Right lobe of liver (tissue), 4 donors: ENCODE measurements around the gene FADS2.

Experiments used
- POLR2A ChIP-seq: fragments of 450-650 bp; IDR thresholded peaks from one replicate; pipeline ENCODE4 v1.6.1; 2017; ENCODE audit warnings: antibody characterized with exemption, mild to moderate bottlenecking
- TF ChIP-seq, protein P1 (sequence below), 4 donors: fragments of 200-600 bp in 3 of 4; fragments of 450-650 bp in 1 of 4; IDR thresholded peaks; one replicate each; pipeline versions ENCODE4 v1.5.1 to v1.8.0; 2016 to 2022; ENCODE audit warnings: antibody characterized with exemption in 4 of 4, mild to moderate bottlenecking in 2 of 4
- donor health status: DM: no; HTN: no; CAD: no.
- donor health status: DM: no; HTN: no; CAD: no.
- donor health status: DM: no; HTN: yes; CAD: no.

DNA sequence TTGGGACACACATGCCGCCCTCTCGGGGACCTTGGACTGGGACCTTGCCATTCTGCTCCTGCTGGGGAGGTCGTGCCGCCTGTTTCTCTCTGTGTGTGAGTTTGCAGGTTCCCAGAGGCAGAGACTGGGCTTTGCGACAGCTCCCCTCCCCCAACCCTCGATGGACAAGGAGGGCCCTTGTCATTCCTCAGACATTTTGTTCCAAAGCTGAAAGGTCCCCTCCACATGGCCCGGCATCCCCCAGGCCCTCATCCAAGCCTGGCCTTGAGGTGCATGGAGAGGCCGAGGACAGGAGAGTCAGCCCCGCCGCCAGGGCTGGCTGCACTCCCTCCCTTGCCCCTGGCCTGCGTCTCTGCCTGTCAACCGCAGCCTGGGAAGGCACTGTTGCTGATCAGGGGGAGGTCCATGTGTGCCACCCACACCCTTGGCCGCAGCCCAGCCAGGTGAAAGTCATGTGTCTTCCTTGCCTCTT, 25.6 kb downstream of the FADS2 start:
- TF ChIP-seq, protein P1, sequence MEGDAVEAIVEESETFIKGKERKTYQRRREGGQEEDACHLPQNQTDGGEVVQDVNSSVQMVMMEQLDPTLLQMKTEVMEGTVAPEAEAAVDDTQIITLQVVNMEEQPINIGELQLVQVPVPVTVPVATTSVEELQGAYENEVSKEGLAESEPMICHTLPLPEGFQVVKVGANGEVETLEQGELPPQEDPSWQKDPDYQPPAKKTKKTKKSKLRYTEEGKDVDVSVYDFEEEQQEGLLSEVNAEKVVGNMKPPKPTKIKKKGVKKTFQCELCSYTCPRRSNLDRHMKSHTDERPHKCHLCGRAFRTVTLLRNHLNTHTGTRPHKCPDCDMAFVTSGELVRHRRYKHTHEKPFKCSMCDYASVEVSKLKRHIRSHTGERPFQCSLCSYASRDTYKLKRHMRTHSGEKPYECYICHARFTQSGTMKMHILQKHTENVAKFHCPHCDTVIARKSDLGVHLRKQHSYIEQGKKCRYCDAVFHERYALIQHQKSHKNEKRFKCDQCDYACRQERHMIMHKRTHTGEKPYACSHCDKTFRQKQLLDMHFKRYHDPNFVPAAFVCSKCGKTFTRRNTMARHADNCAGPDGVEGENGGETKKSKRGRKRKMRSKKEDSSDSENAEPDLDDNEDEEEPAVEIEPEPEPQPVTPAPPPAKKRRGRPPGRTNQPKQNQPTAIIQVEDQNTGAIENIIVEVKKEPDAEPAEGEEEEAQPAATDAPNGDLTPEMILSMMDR (IDR thresholded peaks at IDR 0.05): no peak
- TF ChIP-seq POLR2A: no peak
